ENCODE measurements around the gene CEP131.

The CEP131 gene

DNA sequence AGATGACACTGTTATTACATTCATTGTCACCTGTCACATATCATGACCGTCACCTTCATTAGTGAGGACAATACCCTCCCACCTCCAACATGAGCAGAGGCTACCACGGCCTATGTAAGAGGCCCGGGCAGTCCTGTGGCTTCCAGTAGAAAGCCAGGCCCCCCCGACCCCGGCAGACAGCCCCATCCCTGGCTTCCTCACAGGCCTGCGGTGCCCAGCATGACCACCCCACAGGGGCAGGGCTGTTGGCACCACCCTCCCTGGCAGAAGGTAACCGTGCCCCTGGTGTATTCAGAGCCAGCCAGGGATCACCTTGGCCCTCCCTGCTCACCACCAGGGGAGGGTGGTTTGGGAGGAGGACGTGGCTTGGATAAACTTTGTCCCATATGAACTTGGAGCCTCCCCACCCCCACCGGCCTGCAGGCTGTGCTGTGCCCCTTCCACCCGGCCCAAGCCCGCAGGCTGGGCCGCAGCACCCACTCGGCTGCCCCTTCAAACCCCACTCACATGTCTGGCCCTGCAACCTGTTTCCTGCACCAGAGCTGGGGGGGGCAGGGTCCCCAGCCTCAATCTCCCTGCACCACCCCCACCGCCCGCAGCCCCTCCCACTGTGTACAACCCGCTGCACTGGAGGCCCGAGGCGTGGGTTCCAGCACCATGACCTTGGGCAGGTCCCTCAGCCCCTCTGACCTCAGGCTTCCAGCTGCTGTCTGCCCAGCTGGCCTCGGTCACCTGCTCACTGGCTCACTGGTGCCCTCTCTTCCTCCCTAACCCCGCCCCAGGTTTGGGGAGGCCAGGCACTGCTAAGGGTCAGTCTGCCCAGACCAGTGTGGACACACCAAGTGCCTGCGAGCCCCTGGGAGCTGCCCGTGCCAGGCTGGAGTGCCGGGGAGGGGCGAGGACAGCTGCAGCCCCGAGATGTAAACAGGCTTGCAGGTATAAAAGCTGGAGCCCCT is 44.4 kb downstream of the CEP131 start:
- peaks cover 5% of the 10 kb centered on the region for H3K36me3 Mint-ChIP-seq (ENCODE audit: low read depth)
- peaks cover 18% of the 10 kb centered on the region for H3K9me3 Mint-ChIP-seq
- TF ChIP-seq, protein P1, sequence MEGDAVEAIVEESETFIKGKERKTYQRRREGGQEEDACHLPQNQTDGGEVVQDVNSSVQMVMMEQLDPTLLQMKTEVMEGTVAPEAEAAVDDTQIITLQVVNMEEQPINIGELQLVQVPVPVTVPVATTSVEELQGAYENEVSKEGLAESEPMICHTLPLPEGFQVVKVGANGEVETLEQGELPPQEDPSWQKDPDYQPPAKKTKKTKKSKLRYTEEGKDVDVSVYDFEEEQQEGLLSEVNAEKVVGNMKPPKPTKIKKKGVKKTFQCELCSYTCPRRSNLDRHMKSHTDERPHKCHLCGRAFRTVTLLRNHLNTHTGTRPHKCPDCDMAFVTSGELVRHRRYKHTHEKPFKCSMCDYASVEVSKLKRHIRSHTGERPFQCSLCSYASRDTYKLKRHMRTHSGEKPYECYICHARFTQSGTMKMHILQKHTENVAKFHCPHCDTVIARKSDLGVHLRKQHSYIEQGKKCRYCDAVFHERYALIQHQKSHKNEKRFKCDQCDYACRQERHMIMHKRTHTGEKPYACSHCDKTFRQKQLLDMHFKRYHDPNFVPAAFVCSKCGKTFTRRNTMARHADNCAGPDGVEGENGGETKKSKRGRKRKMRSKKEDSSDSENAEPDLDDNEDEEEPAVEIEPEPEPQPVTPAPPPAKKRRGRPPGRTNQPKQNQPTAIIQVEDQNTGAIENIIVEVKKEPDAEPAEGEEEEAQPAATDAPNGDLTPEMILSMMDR (IDR thresholded peaks at IDR 0.05; ENCODE audit: unreplicated experiment in 3 of 3): no peak
- H3K27me3 Mint-ChIP-seq (ENCODE audit: low read depth): no peaks in the 10 kb centered on the region
- H3K27ac Mint-ChIP-seq: no peak overlapping the region
- peaks cover 12% of the 10 kb centered on the region for H3K4me1 Mint-ChIP-seq
- H3K4me3 Mint-ChIP-seq: no peak overlapping the region

DNA sequence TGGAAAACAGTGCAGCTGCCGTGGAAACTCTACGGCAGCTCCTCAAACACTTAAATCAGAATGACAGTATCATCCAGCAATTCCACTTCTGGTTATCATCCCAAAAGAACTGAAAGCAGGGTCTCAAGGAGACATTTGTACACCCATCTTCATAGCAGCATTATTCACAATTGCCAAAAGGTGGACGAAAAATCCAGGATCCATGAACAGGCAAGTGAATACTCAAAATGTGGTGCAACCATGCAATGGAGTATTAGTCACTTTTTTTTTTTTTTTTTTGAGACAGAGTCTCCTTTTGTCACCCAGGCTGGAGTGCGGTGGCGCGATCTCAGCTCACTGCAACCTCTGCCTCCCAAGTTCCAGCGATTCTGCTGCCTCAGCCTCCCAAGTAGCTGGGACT is 46.1 kb downstream of the CEP131 start:
- H3K9me3 Mint-ChIP-seq: peaks cover 20% of the 10 kb centered on the region
- H3K36me3 Mint-ChIP-seq (ENCODE audit: low read depth): peaks cover 7% of the 10 kb centered on the region
- no peak overlapping the region for H3K27ac Mint-ChIP-seq
- peaks cover 22% of the 10 kb centered on the region for H3K4me1 Mint-ChIP-seq
- TF ChIP-seq, protein P1 (IDR thresholded peaks at IDR 0.05; ENCODE audit: unreplicated experiment in 3 of 3): no peak
- no peaks in the 10 kb centered on the region for H3K27me3 Mint-ChIP-seq (ENCODE audit: low read depth)
- H3K4me3 Mint-ChIP-seq: no peak overlapping the region

DNA sequence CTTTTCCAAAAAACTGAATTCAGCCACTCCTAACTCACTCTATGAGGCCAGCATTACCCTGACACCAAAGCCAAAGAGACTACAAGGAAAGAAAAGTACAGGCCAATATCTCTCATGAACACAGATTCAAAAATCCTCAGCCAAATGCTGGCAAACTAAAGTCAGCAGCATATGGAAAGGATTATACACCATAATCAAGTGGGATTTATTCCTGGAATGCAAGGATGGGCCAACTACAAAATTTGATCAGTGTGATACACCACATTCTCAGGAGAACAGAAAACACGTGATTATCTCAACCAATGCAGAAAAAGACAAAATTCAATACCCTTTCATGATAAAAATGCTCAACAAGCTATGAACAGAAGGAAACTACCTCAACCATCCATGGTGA is 49.0 kb downstream of the CEP131 start:
- H3K27ac Mint-ChIP-seq: peak overlapping the region in 2 of 3 experiments; percentile 75 to 81
- H3K9me3 Mint-ChIP-seq: peaks cover 20% of the 10 kb centered on the region
- H3K4me3 Mint-ChIP-seq: peak overlapping the region in 1 of 3 experiments; percentile 3
- TF ChIP-seq, protein P1 (IDR thresholded peaks at IDR 0.05; ENCODE audit: unreplicated experiment in 3 of 3): no peak
- H3K27me3 Mint-ChIP-seq (ENCODE audit: low read depth): peaks cover 4% of the 10 kb centered on the region
- peaks cover 7% of the 10 kb centered on the region for H3K36me3 Mint-ChIP-seq (ENCODE audit: low read depth)
- H3K4me1 Mint-ChIP-seq: peaks cover 17% of the 10 kb centered on the region

DNA sequence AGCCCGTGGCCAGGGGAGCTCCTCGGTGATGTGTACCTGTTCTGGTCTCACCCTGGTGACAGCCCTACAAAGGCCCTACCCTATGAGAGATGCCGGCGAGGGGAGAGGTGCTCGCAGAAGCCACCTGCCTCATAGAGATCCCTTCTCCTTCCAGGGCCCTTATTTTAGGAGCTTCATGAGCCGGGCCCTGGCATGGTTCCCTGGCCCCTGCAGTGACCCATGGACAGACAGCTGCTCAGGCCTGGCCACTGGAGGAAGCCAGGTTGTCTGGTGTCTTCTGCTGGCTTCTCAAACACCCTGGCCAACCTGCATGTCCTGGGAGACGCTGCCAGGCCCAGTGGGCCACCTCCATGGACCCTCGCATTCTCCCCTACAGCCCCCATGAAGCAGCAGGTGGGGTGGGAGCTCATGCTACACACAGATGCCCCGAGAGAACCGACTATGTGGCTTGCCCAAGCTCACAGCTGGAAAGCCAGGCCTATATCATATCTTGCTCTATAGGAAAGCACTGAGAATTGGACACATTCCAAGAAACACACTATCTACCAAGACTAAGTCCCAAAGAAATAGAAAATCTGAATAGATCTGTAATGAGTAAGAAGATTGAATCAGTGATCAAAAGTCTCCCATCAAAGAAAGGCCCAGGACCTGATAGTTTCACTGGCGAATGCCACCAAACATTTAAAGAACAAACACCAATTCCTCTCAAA is 49.6 kb downstream of the CEP131 start:
- TF ChIP-seq, protein P1 (IDR thresholded peaks at IDR 0.05; ENCODE audit: unreplicated experiment in 3 of 3): no peak
- Mint-ChIP-seq H3K4me3 (peak overlapping the region in 1 of 3 experiments; percentile 3), H3K27ac (peak overlapping the region in 2 of 3 experiments; percentile 75 to 81), H3K27me3 (ENCODE audit: low read depth) (peaks cover 4% of the 10 kb centered on the region), H3K9me3 (peaks cover 20% of the 10 kb centered on the region), H3K4me1 (peaks cover 17% of the 10 kb centered on the region), H3K36me3 (ENCODE audit: low read depth) (peaks cover 7% of the 10 kb centered on the region)

DNA sequence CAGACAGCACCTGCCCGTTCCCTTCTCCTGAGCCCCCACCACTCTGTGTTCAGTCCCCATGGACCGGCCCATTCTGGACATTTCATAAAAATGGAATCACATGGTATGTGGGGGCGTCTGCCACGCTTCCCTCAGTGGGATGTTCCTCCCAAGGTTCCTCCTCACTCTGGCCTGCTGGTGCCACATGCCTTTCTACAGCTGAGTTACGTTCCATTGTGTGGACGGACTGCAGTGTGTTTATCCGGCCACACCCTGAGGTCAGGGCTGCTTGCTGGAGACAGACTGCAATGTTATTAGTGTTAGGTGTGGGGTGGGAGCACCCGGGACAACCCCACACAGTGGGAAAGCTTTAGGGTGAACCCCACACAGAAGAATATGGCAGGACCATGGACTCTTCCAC is 50.8 kb downstream of the CEP131 start:
- Mint-ChIP-seq H3K36me3 (ENCODE audit: low read depth) (peaks cover 7% of the 10 kb centered on the region), H3K27ac (peak overlapping the region; percentile 45 to 67 (median 60)), H3K4me1 (peaks cover 17% of the 10 kb centered on the region), H3K27me3 (ENCODE audit: low read depth) (peaks cover 4% of the 10 kb centered on the region), H3K4me3 (peak overlapping the region in 2 of 3 experiments; percentile 16 to 40), H3K9me3 (peaks cover 20% of the 10 kb centered on the region)
- TF ChIP-seq, protein P1 (IDR thresholded peaks at IDR 0.05; ENCODE audit: unreplicated experiment in 3 of 3): no peak

Measured in nephron (organoid).